Thymus (tissue), 11 donors: ENCODE results near the gene NBEAL2. TPM values are rescaled to one million over a fixed set of nuclear protein-coding genes. Genes with fewer than 3 reads are reported as not detected.
"Not testable (repeated sequence)": the region's sequence is repeated elsewhere in the genome, so short reads cannot be mapped to it uniquely, and the experiment has no call there.

Experiments
- DNase-seq, 9 donors: peaks; one replicate each; pipeline ENCODE4 v3.0.0-alpha.2; 2013; ENCODE audit warnings: low spot score in 9 of 9, low read depth in 6 of 9, missing footprints in 1 of 9
- H3K27ac ChIP-seq, 2 donors: one replicate each; pipeline ENCODE4 v1.5.1; 2013; ENCODE audit warnings: control low read depth in 1 of 2, low read depth in 1 of 2, low read length in 1 of 2, mild to moderate bottlenecking in 1 of 2, moderate library complexity in 1 of 2
- H3K27me3 ChIP-seq, 2 donors: one replicate each; pipeline ENCODE4 v1.5.1; 2013; ENCODE audit warnings: low read length in 1 of 2; ENCODE audit not compliant: control insufficient read depth in 2 of 2, insufficient read depth in 1 of 2
- H3K36me3 ChIP-seq, 2 donors: one replicate each; pipeline ENCODE4 v1.5.1; 2013; ENCODE audit warnings: low read length in 1 of 2, mild to moderate bottlenecking in 1 of 2, moderate library complexity in 1 of 2; ENCODE audit not compliant: control insufficient read depth in 2 of 2, insufficient read depth in 2 of 2
- H3K4me1 ChIP-seq, 2 donors: one replicate each; pipeline ENCODE4 v1.5.1; 2013; ENCODE audit warnings: low read length in 2 of 2; ENCODE audit not compliant: control insufficient read depth in 2 of 2, insufficient read depth in 2 of 2
- H3K4me3 ChIP-seq, 2 donors: one replicate each; pipeline ENCODE4 v1.5.1; 2013; ENCODE audit warnings: low read length in 2 of 2, control low read depth in 1 of 2, mild to moderate bottlenecking in 1 of 2
- H3K9me3 ChIP-seq, 2 donors: one replicate each; pipeline ENCODE4 v1.5.1; 2013; ENCODE audit warnings: low read length in 1 of 2, mild to moderate bottlenecking in 1 of 2; ENCODE audit not compliant: control insufficient read depth in 2 of 2, insufficient read depth in 1 of 2
- WGBS: extraction: QIAGEN DNeasy Blood & Tissue Kit; methylation state at CpG from one replicate; pipeline ENCODE4 v1.1.7; 2013; 5-methylcytosine and 5-hydroxymethylcytosine counted together
- polyA plus RNA-seq: library from polyadenylated mRNA; stranded (reverse); fragments of 200-250 nt; gene quantifications from one replicate; pipeline ENCODE4 v1.2.3, GENCODE V29; 2013
- total RNA-seq: library from RNA; stranded (reverse); fragments of 120-200 nt; gene quantifications from one replicate; pipeline ENCODE4 v1.2.4, GENCODE V29; 2013
- donor health status: healthy.

Gene NBEAL2
- total and polyA plus RNA-seq, 2 donors, result 15.3 to 83.6 TPM

GRCh38 chr3:47031041-47031440 lies 51.6 kb downstream of the NBEAL2 start:
- not testable (repeated sequence) for H3K4me3 ChIP-seq, DNase-seq, H3K9me3 ChIP-seq, H3K27ac ChIP-seq, H3K4me1 ChIP-seq, H3K27me3 ChIP-seq
- WGBS, result 68% methylated on average over 4 of the region's 4 CpGs
- peaks cover 12 to 56% of the 10 kb centered on the region in 2 donors for H3K36me3 ChIP-seq

GRCh38 chr3:47034868-47035489 lies 55.5 kb downstream of the NBEAL2 start:
- 97% methylated on average over 2 of the region's 2 CpGs for WGBS
- peaks cover 16 to 59% of the 10 kb centered on the region in 2 donors for H3K36me3 ChIP-seq
- H3K27ac ChIP-seq, result no peak overlapping the region
- DNase-seq, result no peak
- no peak overlapping the region for H3K4me3 ChIP-seq
- no peaks in the 10 kb centered on the region for H3K27me3 ChIP-seq
- H3K4me1 ChIP-seq, result peaks cover 0 to 2% of the 10 kb centered on the region in 2 donors
- no peaks in the 10 kb centered on the region for H3K9me3 ChIP-seq

- Histone ChIP-seq H3K4me3 (no peak overlapping the region), H3K36me3 (peaks cover 20 to 65% of the 10 kb centered on the region in 2 donors), H3K27ac (no peak overlapping the region), H3K4me1 (peaks cover 0 to 2% of the 10 kb centered on the region in 2 donors), H3K9me3 (no peaks in the 10 kb centered on the region), H3K27me3 (no peaks in the 10 kb centered on the region)
- DNase-seq, result no peak
- WGBS, result 99% methylated on average over 2 of the region's 2 CpGs
Observed at GRCh38 chr3:47035645-47036044, 56.2 kb downstream of the NBEAL2 start.

- Histone ChIP-seq H3K27me3 (no peaks in the 10 kb centered on the region), H3K9me3 (no peaks in the 10 kb centered on the region), H3K4me3 (no peak overlapping the region), H3K27ac (no peak overlapping the region), H3K36me3 (peaks cover 22 to 68% of the 10 kb centered on the region in 2 donors), H3K4me1 (peaks cover 0 to 2% of the 10 kb centered on the region in 2 donors)
- no peak for DNase-seq
- 96% methylated on average over 3 of the region's 3 CpGs for WGBS
Observed at GRCh38 chr3:47036145-47036544, 56.7 kb downstream of the NBEAL2 start.

- not testable (repeated sequence) for H3K4me1 ChIP-seq, H3K27me3 ChIP-seq, DNase-seq, H3K4me3 ChIP-seq, H3K9me3 ChIP-seq
- H3K36me3 ChIP-seq, result peaks cover 24 to 75% of the 10 kb centered on the region in 2 donors
- peak overlapping the region in 1 of 2 donors; percentile 61 for H3K27ac ChIP-seq
- WGBS, result 80% methylated on average over 5 of the region's 6 CpGs
Observed at GRCh38 chr3:47037302-47037701, 57.8 kb downstream of the NBEAL2 start.

- Histone ChIP-seq H3K4me3 (no peak overlapping the region), H3K9me3 (no peaks in the 10 kb centered on the region), H3K27ac (no peak overlapping the region), H3K36me3 (peaks cover 21 to 68% of the 10 kb centered on the region in 2 donors), H3K27me3 (no peaks in the 10 kb centered on the region), H3K4me1 (peaks cover 0 to 2% of the 10 kb centered on the region in 2 donors)
- DNase-seq, result no peak
- 99% methylated on average over 3 of the region's 3 CpGs for WGBS
Observed at GRCh38 chr3:47041114-47041513, 61.6 kb downstream of the NBEAL2 start.

GRCh38 chr3:47042231-47042791 lies 62.8 kb downstream of the NBEAL2 start:
- Histone ChIP-seq H3K27me3 (no peaks in the 10 kb centered on the region), H3K27ac (no peak overlapping the region), H3K4me3 (no peak overlapping the region), H3K36me3 (peaks cover 17 to 66% of the 10 kb centered on the region in 2 donors), H3K9me3 (no peaks in the 10 kb centered on the region), H3K4me1 (peaks cover 0 to 2% of the 10 kb centered on the region in 2 donors)
- no peak for DNase-seq
- 97% methylated on average over 5 of the region's 5 CpGs for WGBS

GRCh38 chr3:47047069-47047468 lies 67.6 kb downstream of the NBEAL2 start:
- no peaks in the 10 kb centered on the region for H3K4me1 ChIP-seq
- peaks cover 11 to 43% of the 10 kb centered on the region in 2 donors for H3K36me3 ChIP-seq

GRCh38 chr3:47047673-47048072 lies 68.2 kb downstream of the NBEAL2 start:
- no peaks in the 10 kb centered on the region for H3K4me1 ChIP-seq
- H3K27ac ChIP-seq, result no peak overlapping the region
- no peak for DNase-seq
- peaks cover 17 to 43% of the 10 kb centered on the region in 2 donors for H3K36me3 ChIP-seq
- no peaks in the 10 kb centered on the region for H3K9me3 ChIP-seq
- H3K27me3 ChIP-seq, result no peaks in the 10 kb centered on the region
- no peak overlapping the region for H3K4me3 ChIP-seq

More at GRCh38 chr3:47047069-47047468, 67.6 kb downstream of the NBEAL2 start:
- Histone ChIP-seq H3K4me3 (no peak overlapping the region), H3K9me3 (no peaks in the 10 kb centered on the region), H3K27ac (no peak overlapping the region), H3K27me3 (no peaks in the 10 kb centered on the region)
- DNase-seq, result no peak
